Measurements from ENCODE around the gene GARIN5B.

DNA sequence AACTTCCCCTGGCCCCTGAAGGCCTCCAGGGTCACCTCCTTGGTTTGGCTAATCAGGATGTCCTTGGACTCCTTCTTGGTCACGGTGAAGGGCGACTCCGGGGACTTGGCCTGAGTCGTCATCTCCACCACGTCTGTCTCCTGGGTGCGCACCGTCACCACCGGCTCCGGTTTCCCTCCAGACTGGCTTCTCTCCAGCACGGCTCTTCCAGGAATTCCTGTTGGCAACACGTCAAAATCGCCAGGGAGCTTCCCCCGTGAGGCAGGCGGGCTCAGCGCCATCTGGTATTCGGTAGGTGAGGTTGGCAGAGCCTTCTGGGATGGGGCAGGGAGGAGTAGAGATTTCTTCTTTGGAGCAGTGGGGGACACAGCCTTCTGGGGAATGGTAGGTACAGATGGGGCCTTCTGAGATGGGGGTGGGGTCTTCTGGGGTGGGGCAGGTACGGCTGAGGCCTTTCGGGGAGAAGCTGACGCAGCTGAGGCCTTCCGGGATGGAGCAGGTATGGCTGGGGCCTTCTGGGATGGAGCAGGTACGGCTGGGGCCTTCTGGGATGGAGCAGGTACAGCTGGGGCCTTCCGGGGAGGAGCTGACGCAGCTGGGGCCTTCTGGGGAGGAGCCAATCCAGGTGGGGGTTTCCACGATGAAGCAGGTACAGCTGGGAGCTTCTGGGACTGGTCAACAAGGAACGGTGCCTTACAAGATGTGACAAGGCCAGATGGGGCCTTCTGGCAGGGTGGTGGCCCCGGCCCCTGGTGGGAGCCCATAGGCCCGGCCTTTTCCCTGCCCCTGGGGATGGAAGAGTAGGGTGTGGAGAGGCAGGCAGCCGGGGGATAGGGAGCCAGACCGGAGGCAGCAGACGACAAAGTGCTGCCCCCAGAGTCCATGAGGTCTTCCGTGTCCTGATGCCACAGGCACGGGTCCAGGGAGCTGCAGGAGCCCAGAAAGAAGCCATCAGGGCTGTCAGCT, 3.8 kb downstream of the GARIN5B start:
- TF ChIP-seq, protein P1, sequence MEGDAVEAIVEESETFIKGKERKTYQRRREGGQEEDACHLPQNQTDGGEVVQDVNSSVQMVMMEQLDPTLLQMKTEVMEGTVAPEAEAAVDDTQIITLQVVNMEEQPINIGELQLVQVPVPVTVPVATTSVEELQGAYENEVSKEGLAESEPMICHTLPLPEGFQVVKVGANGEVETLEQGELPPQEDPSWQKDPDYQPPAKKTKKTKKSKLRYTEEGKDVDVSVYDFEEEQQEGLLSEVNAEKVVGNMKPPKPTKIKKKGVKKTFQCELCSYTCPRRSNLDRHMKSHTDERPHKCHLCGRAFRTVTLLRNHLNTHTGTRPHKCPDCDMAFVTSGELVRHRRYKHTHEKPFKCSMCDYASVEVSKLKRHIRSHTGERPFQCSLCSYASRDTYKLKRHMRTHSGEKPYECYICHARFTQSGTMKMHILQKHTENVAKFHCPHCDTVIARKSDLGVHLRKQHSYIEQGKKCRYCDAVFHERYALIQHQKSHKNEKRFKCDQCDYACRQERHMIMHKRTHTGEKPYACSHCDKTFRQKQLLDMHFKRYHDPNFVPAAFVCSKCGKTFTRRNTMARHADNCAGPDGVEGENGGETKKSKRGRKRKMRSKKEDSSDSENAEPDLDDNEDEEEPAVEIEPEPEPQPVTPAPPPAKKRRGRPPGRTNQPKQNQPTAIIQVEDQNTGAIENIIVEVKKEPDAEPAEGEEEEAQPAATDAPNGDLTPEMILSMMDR (conservative IDR thresholded peaks at IDR 0.05; ENCODE audit: low read depth, low read length), result no peak
- TF ChIP-seq EZH2 (IDR thresholded peaks at IDR 0.05; ENCODE audit: low read length, unreplicated experiment), result no peak

All from PC-3 (cell line).